HG03342 (cell line): ENCODE results near the gene ADM2.

Experiments
- ATAC-seq: cut with Tn5 transposase; IDR thresholded peaks from one replicate; pipeline ENCODE4 v1.9.1; 2021; ENCODE audit warnings: mild to moderate bottlenecking, moderate library complexity; ENCODE audit not compliant: unreplicated experiment

Gene ADM2

GRCh38 chr22:50483977-50484853 lies 2.9 kb downstream of the ADM2 start:
- no peak for ATAC-seq

GRCh38 chr22:50485221-50486131 lies 4.1 kb downstream of the ADM2 start:
- ATAC-seq: no peak

GRCh38 chr22:50486561-50487289 lies 5.4 kb downstream of the ADM2 start, which contains the start of gene MIOX:
MIOX (plus strand) TSS chr22:50486859; CDS start chr22:50486898, 39 bp downstream.
- no peak for ATAC-seq

- ATAC-seq: no peak
These were observed 6.1 kb downstream of the ADM2 start for GRCh38 chr22:50487290-50488005.

- ATAC-seq: no peak
These were observed 6.8 kb downstream of the ADM2 start for GRCh38 chr22:50488006-50488677.

- ATAC-seq: no peak
These were observed 7.5 kb downstream of the ADM2 start for GRCh38 chr22:50488886-50489285.

- no peak for ATAC-seq
These were observed 8.3 kb downstream of the ADM2 start for GRCh38 chr22:50489363-50490243.

- ATAC-seq: no peak
These were observed 9.4 kb downstream of the ADM2 start for GRCh38 chr22:50490531-50491308.

- ATAC-seq: no peak
These were observed 15.8 kb downstream of the ADM2 start for GRCh38 chr22:50497093-50497492.

GRCh38 chr22:50498322-50498890 lies 17.1 kb downstream of the ADM2 start:
- no peak for ATAC-seq

GRCh38 chr22:50500452-50500851 lies 19.1 kb downstream of the ADM2 start:
- no peak for ATAC-seq

- ATAC-seq: no peak
These were observed 20.8 kb downstream of the ADM2 start for GRCh38 chr22:50502096-50502495.

- no peak for ATAC-seq
These were observed 21.5 kb downstream of the ADM2 start for GRCh38 chr22:50502628-50503474.

GRCh38 chr22:50503475-50504145 lies 22.3 kb downstream of the ADM2 start:
- ATAC-seq: no peak

GRCh38 chr22:50504369-50505211 lies 23.2 kb downstream of the ADM2 start:
- ATAC-seq: no peak
